Prostate gland (tissue), 2 donors: ENCODE results near the gene TTR.

Experiments
- CTCF ChIP-seq, 4 experiments: fragments of 200-600 bp in 2 of 4; fragments of 450-650 bp in 2 of 4; sonication (generic) in 2 of 4; IDR thresholded peaks; 1 replicate in 3 of 4; 2 replicates in 1 of 4; pipeline ENCODE4 v1.5.1; 2016 to 2019; ENCODE audit warnings: antibody characterized with exemption in 4 of 4, mild to moderate bottlenecking in 2 of 4, moderate library complexity in 2 of 4
- POLR2A ChIP-seq: fragments of 450-650 bp; IDR thresholded peaks from one replicate; pipeline ENCODE4 v1.6.1; 2016; ENCODE audit warnings: antibody characterized with exemption, mild to moderate bottlenecking
- POLR2AphosphoS5 ChIP-seq: sonication (generic); formaldehyde crosslinking; IDR thresholded peaks from one replicate; pipeline ENCODE4 v1.6.1; 2017; ENCODE audit warnings: antibody characterized with exemption

- TF ChIP-seq CTCF (IDR thresholded peaks at IDR 0.05) (no peak), POLR2A (no peak), POLR2AphosphoS5 (no peak)
Measured at GRCh38 chr18:31633392-31634330, 42.0 kb downstream of the TTR start.
